Measurements from ENCODE around the gene FAR1. TPM values are rescaled to one million over a fixed set of nuclear protein-coding genes. Genes with fewer than 3 reads are reported as not detected.
"Not testable (repeated sequence)": the region's sequence is repeated elsewhere in the genome, so short reads cannot be mapped to it uniquely, and the experiment has no call there.

The FAR1 gene
- 10 to 100 TPM; 39.5 to 41.3 TPM for total RNA-seq

DNA sequence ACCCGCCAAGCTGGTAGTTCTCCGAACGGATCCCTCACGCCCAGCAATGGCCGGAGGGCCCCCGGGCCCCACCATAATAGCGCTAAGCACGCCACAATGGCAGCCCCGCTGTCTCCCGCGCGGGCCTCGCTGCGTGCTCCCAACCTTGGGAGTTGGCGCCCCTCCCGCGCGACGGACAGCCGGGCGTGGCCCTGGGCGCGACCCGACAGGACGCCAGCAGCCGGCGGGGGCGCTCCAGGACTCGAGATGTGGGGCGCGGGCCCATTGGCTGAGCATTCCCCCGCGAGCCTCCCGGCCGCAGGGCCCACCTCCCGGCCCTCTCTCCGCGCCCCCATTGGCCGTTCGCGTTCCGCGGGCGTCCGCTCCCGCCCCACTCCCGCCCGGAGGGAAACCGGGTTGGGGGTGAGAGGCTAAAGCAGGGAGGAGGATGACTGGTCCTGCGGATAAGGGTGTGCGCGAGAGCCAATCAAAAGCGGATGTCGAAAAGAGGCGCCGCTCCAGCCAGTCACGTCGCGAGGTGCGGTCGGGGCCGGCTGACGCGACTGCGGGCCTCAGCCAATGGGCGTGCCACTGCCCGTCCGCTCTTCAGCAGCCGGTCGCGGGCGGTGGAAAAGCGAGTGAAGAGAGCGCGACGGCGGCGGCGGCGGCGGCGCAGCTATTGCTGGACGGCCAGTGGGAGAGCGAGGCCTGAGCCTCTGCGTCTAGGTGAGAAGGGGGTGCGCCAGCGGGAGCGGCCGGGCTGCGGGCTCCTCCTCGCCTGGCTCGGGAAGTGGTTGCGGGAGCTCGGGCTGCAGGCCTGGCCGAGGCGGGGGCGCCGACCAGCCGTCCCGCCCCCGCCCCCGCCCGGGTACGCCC is at the start of gene FAR1:
FAR1 (plus strand) TSS at position 567 of the 855 bp plus-strand sequence. CDS start 26,098 bp downstream, outside the sequence.
- no peaks in the 10 kb centered on the region for H3K27me3 Mint-ChIP-seq
- POLR2A ChIA-PET = interaction anchor here (1.3 to 2.3 kb wide), 2 partner anchors 25 to 205 kb away, joined by 3 to 7 read pairs; partner anchors contain the start of gene BTBD10
- no peaks in the 10 kb centered on the region for H3K9me3 Mint-ChIP-seq
- peak within 1 kb of the TSS; percentile 93 for H3K4me3 Mint-ChIP-seq
- intact Hi-C loops (cut with micrococcal nuclease) = loop anchor here (1.0 to 10.0 kb wide), 7 partner anchors 200 to 996 kb away; partner anchors contain the start of genes BMAL1, BTBD10, SPON1 and TEAD1
- H3K27ac Mint-ChIP-seq = peak within 1 kb of the TSS; percentile 91
- CTCF ChIA-PET = interaction anchor here (0.6 to 1.4 kb wide), 5 partner anchors 16 to 181 kb away, joined by 3 to 4 read pairs (median 3); no protein-coding TSS in a partner anchor
- peak; percentile 98 for DNase-seq
- peaks cover 40% of the 10 kb centered on the region for H3K4me1 Mint-ChIP-seq (ENCODE audit: low read depth)
- peaks cover 12% of the 10 kb centered on the region for H3K36me3 Mint-ChIP-seq

GRCh38 chr11:13620063-13620462 is 48.4 kb upstream of the FAR1 start:
- POLR2A ChIA-PET = no interaction called here
- CTCF ChIA-PET = interaction anchor here (0.6 kb wide), 1 partner anchor 8 kb away, joined by 4 read pairs; no protein-coding TSS in a partner anchor
- intact Hi-C loops (cut with micrococcal nuclease) = no loop called here
- no peaks in the 10 kb centered on the region for H3K4me1 Mint-ChIP-seq (ENCODE audit: low read depth)
- H3K27ac Mint-ChIP-seq = no peak overlapping the region
- no peaks in the 10 kb centered on the region for H3K36me3 Mint-ChIP-seq
- H3K27me3 Mint-ChIP-seq = no peaks in the 10 kb centered on the region
- peaks cover 33% of the 10 kb centered on the region for H3K9me3 Mint-ChIP-seq
- no peak overlapping the region for H3K4me3 Mint-ChIP-seq
- no peak for DNase-seq

GRCh38 chr11:13626818-13627217 is 41.6 kb upstream of the FAR1 start:
- H3K36me3 Mint-ChIP-seq; intact Hi-C loops (cut with micrococcal nuclease); H3K4me3 Mint-ChIP-seq; H3K4me1 Mint-ChIP-seq (ENCODE audit: low read depth); DNase-seq; H3K27me3 Mint-ChIP-seq; H3K27ac Mint-ChIP-seq; POLR2A ChIA-PET; CTCF ChIA-PET; H3K9me3 Mint-ChIP-seq: not testable (repeated sequence)

DNA sequence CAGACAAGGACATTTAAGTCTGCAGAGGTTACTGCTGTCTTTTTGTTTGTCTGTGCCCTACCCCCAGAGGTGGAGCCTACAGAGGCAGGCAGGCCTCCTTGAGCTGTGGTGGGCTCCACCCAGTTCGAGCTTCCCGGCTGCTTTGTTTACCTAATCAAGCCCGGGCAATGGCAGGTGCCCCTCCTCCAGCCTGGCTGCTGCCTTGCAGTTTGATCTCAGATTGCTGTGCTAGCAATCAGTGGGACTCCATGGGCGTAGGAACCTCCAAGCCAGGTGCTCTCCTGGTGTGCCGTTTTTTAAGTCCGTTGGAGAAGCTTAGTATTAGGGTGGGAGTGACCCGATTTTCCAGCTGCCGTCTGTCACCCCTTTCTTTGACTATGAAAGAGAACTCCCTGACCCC is 39.8 kb upstream of the FAR1 start:
- DNase-seq; CTCF ChIA-PET; H3K4me3 Mint-ChIP-seq; H3K4me1 Mint-ChIP-seq (ENCODE audit: low read depth); H3K27ac Mint-ChIP-seq; H3K9me3 Mint-ChIP-seq; H3K36me3 Mint-ChIP-seq; intact Hi-C loops (cut with micrococcal nuclease); POLR2A ChIA-PET; H3K27me3 Mint-ChIP-seq: not testable (repeated sequence)

DNA sequence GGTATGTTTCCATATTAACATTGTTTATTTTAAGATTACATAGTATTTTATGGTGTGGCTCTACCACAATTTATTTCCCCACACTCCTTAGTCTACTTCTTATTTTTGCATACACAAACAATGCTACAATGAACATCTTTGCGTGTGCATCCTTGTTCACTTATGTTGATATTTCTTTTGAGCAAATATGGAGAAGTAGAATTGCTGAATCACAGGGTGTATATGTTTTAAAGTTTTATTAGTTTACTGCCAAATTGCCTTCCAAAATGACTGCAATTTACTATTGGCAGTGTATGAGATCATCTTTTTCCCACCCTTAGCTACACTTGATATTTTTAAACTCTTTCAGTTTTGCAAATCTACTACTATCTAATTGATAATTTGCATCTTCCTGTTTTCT is 38.7 kb upstream of the FAR1 start:
- H3K9me3 Mint-ChIP-seq = no peaks in the 10 kb centered on the region
- peaks cover 8% of the 10 kb centered on the region for H3K27me3 Mint-ChIP-seq
- no peaks in the 10 kb centered on the region for H3K36me3 Mint-ChIP-seq
- no peak overlapping the region for H3K4me3 Mint-ChIP-seq
- intact Hi-C loops (cut with micrococcal nuclease) = no loop called here
- H3K4me1 Mint-ChIP-seq (ENCODE audit: low read depth) = no peaks in the 10 kb centered on the region
- CTCF ChIA-PET = no interaction called here
- DNase-seq = no peak
- no peak overlapping the region for H3K27ac Mint-ChIP-seq
- POLR2A ChIA-PET = no interaction called here

GRCh38 chr11:13635290-13635689 is 33.2 kb upstream of the FAR1 start:
- ChIA-PET CTCF (no interaction called here), POLR2A (no interaction called here)
- Mint-ChIP-seq H3K36me3 (no peaks in the 10 kb centered on the region), H3K4me1 (ENCODE audit: low read depth) (no peaks in the 10 kb centered on the region), H3K4me3 (no peak overlapping the region), H3K9me3 (no peaks in the 10 kb centered on the region), H3K27me3 (peaks cover 8% of the 10 kb centered on the region), H3K27ac (no peak overlapping the region)
- intact Hi-C loops (cut with micrococcal nuclease) = no loop called here
- no peak for DNase-seq

GRCh38 chr11:13635804-13636203 is 32.7 kb upstream of the FAR1 start:
- Mint-ChIP-seq H3K4me1 (ENCODE audit: low read depth) (no peaks in the 10 kb centered on the region), H3K27ac (no peak overlapping the region)
- POLR2A ChIA-PET = no interaction called here

GRCh38 chr11:13637125-13638069 is 31.1 kb upstream of the FAR1 start:
- intact Hi-C loops (cut with micrococcal nuclease) = no loop called here
- H3K27ac Mint-ChIP-seq = no peak overlapping the region
- no peaks in the 10 kb centered on the region for H3K4me1 Mint-ChIP-seq (ENCODE audit: low read depth)
- CTCF ChIA-PET = no interaction called here
- no peak for DNase-seq
- H3K36me3 Mint-ChIP-seq = no peaks in the 10 kb centered on the region
- peaks cover 16% of the 10 kb centered on the region for H3K27me3 Mint-ChIP-seq
- POLR2A ChIA-PET = no interaction called here
- H3K9me3 Mint-ChIP-seq = no peaks in the 10 kb centered on the region
- H3K4me3 Mint-ChIP-seq = no peak overlapping the region

More at GRCh38 chr11:13635804-13636203, 32.7 kb upstream of the FAR1 start:
- intact Hi-C loops (cut with micrococcal nuclease) = no loop called here
- no peak overlapping the region for H3K4me3 Mint-ChIP-seq
- CTCF ChIA-PET = no interaction called here
- H3K36me3 Mint-ChIP-seq = no peaks in the 10 kb centered on the region
- no peaks in the 10 kb centered on the region for H3K9me3 Mint-ChIP-seq
- H3K27me3 Mint-ChIP-seq = peaks cover 8% of the 10 kb centered on the region
- DNase-seq = no peak

GRCh38 chr11:13638422-13638821 is 30.0 kb upstream of the FAR1 start:
- no peak overlapping the region for H3K4me3 Mint-ChIP-seq
- no peak overlapping the region for H3K27ac Mint-ChIP-seq
- H3K4me1 Mint-ChIP-seq (ENCODE audit: low read depth) = no peaks in the 10 kb centered on the region
- H3K9me3 Mint-ChIP-seq = no peaks in the 10 kb centered on the region
- peaks cover 15% of the 10 kb centered on the region for H3K27me3 Mint-ChIP-seq
- POLR2A ChIA-PET = no interaction called here
- intact Hi-C loops (cut with micrococcal nuclease) = no loop called here
- H3K36me3 Mint-ChIP-seq = no peaks in the 10 kb centered on the region
- no peak for DNase-seq
- CTCF ChIA-PET = no interaction called here

- intact Hi-C loops (cut with micrococcal nuclease) = no loop called here
- no peak overlapping the region for H3K27ac Mint-ChIP-seq
- no peaks in the 10 kb centered on the region for H3K36me3 Mint-ChIP-seq
- H3K9me3 Mint-ChIP-seq = no peaks in the 10 kb centered on the region
- H3K27me3 Mint-ChIP-seq = peaks cover 13% of the 10 kb centered on the region
- no peak overlapping the region for H3K4me3 Mint-ChIP-seq
- CTCF ChIA-PET = no interaction called here
- DNase-seq = no peak
- no peaks in the 10 kb centered on the region for H3K4me1 Mint-ChIP-seq (ENCODE audit: low read depth)
- POLR2A ChIA-PET = no interaction called here
These were observed 23.3 kb upstream of the FAR1 start for GRCh38 chr11:13644997-13645687.

- DNase-seq = no peak
- H3K27me3 Mint-ChIP-seq = peaks cover 14% of the 10 kb centered on the region
- no peaks in the 10 kb centered on the region for H3K9me3 Mint-ChIP-seq
- no peaks in the 10 kb centered on the region for H3K36me3 Mint-ChIP-seq
- intact Hi-C loops (cut with micrococcal nuclease) = no loop called here
- H3K27ac Mint-ChIP-seq = no peak overlapping the region
- POLR2A ChIA-PET = no interaction called here
- no peak overlapping the region for H3K4me3 Mint-ChIP-seq
- CTCF ChIA-PET = no interaction called here
- H3K4me1 Mint-ChIP-seq (ENCODE audit: low read depth) = no peaks in the 10 kb centered on the region
These were observed 21.1 kb upstream of the FAR1 start for GRCh38 chr11:13647391-13647790.

DNA sequence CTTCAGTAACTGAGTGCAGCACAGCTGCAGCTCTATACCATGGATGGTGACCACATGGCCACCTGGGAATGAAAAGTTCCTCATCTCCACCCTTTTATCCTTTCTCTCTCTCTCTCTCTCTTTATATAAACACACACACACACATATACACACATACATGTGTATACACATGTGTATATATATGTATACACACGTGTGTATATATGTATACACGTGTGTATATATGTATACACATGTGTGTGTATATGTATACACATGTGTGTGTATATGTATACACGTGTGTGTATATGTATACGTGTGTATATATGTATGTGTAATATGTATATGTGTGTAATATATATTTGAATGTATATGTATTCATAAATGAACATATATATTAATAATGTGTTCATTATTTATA is 18.8 kb upstream of the FAR1 start:
- CTCF ChIA-PET = no interaction called here
- H3K27ac Mint-ChIP-seq = no peak overlapping the region
- intact Hi-C loops (cut with micrococcal nuclease) = no loop called here
- no peak overlapping the region for H3K4me3 Mint-ChIP-seq
- no peak for DNase-seq
- H3K4me1 Mint-ChIP-seq (ENCODE audit: low read depth) = no peaks in the 10 kb centered on the region
- no peaks in the 10 kb centered on the region for H3K9me3 Mint-ChIP-seq
- peaks cover 27% of the 10 kb centered on the region for H3K27me3 Mint-ChIP-seq
- POLR2A ChIA-PET = no interaction called here
- no peaks in the 10 kb centered on the region for H3K36me3 Mint-ChIP-seq
